ENCODE data around the gene IKZF2. TPM values are rescaled to one million over a fixed set of nuclear protein-coding genes. Genes with fewer than 3 reads are reported as not detected.

Gene IKZF2
- total and polyA plus RNA-seq, 2 donors (not counting 3 experiments of a cell fraction or from before 2014, with no cell fraction given): 0.08 to 0.46 TPM

DNA sequence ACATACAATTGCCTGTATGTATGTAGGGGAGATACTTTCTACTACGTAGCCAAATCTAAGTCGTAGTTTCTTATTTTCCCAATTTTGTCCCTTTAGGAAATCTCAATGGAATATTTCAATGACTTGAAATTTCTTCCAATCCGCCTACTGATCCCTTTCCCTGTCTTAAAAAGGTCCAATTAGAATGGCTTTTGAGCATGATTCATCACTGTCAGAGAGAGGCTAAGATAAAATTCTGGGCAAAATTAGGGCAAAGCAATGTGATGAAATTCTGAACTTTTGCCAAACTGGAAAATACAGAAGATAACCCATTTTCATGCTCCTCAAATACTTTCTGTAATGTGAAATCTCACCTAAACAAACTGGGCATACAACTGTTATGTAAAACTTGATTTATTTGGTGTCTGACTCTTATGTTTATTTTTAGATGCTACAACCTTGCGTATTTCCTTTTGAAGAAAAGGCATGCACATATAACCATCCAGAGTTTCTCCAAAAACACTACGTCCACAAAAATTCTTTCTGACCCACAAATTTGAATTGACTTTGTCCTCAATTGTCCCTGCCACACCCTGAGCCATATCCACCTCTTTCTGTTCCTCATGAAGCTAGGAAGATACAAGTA is 147.1 kb downstream of the IKZF2 start:
- no peak for DNase-seq (ENCODE audit: low read depth, low spot score)
- H3K4me2 ChIP-seq (ENCODE audit: insufficient read depth, low read length): no peak overlapping the region
- no peaks in the 10 kb centered on the region for H3K9me3 ChIP-seq (replicated peaks; ENCODE audit: control insufficient read depth, insufficient read depth, low read length)
- H3K27me3 ChIP-seq (ENCODE audit: control insufficient read depth in 2 of 2, insufficient read depth in 2 of 2, low read length in 2 of 2): no peaks in the 10 kb centered on the region
- intact Hi-C loops (cut with micrococcal nuclease) (no loop called here), dilution Hi-C loops (cut with MboI; ENCODE audit: extremely low pct_ligation_motif_present, low sequenced_read_pairs) (no loop called here)
- H3K4me3 ChIP-seq (replicated peaks in 1 of 3; ENCODE audit: insufficient read depth in 1 of 3, low read depth in 1 of 3, low read length in 3 of 3): no peak overlapping the region
- no peak overlapping the region for H3K9ac ChIP-seq (replicated peaks; ENCODE audit: extremely low read depth, insufficient read depth, low read length)
- no peaks in the 10 kb centered on the region for H3K4me1 ChIP-seq (ENCODE audit: control insufficient read depth, extremely low read depth, insufficient read depth, low read length)
- H3K36me3 ChIP-seq (ENCODE audit: control insufficient read depth in 2 of 2, extremely low read depth in 1 of 2, insufficient read depth in 2 of 2, low read length in 2 of 2): no peaks in the 10 kb centered on the region
- FAIRE-seq: no peak
- no peaks in the 10 kb centered on the region for H4K20me1 ChIP-seq (replicated peaks; ENCODE audit: control insufficient read depth, extremely low read depth, insufficient read depth, low read length)
- H3K27ac ChIP-seq (ENCODE audit: insufficient read depth, low read depth, low read length): no peak overlapping the region
- no peaks in the 10 kb centered on the region for H3K79me2 ChIP-seq (ENCODE audit: control insufficient read depth, insufficient read depth, low read length)
- no peak overlapping the region for H2AFZ ChIP-seq (ENCODE audit: low read depth, low read length)
- CTCF ChIA-PET: no interaction called here
- no TSS peak for BruUV-seq (replicated peaks)
- TF ChIP-seq JUN (IDR thresholded peaks at IDR 0.05; ENCODE audit: borderline replicate concordance, insufficient read depth, insufficient read length, low read depth) (no peak), GATA2 (IDR thresholded peaks at IDR 0.05; ENCODE audit: insufficient read depth, insufficient read length, low read depth, low read length) (no peak), POLR2A (IDR thresholded peaks at IDR 0.05; ENCODE audit: low read depth, low read length) (no peak), EZH2 (IDR thresholded peaks at IDR 0.05; ENCODE audit: borderline replicate concordance, low read depth, low read length, severe bottlenecking) (no peak), FOS (IDR thresholded peaks at IDR 0.05; ENCODE audit: borderline replicate concordance, insufficient read depth, low read length) (no peak), POLR2AphosphoS5 (IDR thresholded peaks at IDR 0.05; ENCODE audit: insufficient read depth, low read depth, low read length) (no peak), MYC (IDR thresholded peaks at IDR 0.05; ENCODE audit: low read depth, low read length) (no peak)
- TF ChIP-seq, protein P1, sequence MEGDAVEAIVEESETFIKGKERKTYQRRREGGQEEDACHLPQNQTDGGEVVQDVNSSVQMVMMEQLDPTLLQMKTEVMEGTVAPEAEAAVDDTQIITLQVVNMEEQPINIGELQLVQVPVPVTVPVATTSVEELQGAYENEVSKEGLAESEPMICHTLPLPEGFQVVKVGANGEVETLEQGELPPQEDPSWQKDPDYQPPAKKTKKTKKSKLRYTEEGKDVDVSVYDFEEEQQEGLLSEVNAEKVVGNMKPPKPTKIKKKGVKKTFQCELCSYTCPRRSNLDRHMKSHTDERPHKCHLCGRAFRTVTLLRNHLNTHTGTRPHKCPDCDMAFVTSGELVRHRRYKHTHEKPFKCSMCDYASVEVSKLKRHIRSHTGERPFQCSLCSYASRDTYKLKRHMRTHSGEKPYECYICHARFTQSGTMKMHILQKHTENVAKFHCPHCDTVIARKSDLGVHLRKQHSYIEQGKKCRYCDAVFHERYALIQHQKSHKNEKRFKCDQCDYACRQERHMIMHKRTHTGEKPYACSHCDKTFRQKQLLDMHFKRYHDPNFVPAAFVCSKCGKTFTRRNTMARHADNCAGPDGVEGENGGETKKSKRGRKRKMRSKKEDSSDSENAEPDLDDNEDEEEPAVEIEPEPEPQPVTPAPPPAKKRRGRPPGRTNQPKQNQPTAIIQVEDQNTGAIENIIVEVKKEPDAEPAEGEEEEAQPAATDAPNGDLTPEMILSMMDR (IDR thresholded peaks at IDR 0.05; ENCODE audit: extremely low read depth in 1 of 2, insufficient read depth in 1 of 2, low read depth in 1 of 2, low read length in 2 of 2): no peak
- TF ChIP-seq, protein P2, sequence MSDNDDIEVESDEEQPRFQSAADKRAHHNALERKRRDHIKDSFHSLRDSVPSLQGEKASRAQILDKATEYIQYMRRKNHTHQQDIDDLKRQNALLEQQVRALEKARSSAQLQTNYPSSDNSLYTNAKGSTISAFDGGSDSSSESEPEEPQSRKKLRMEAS (IDR thresholded peaks at IDR 0.05; ENCODE audit: insufficient read depth, insufficient read length): no peak
- no peaks in the 10 kb centered on the region for H3K9me1 ChIP-seq (replicated peaks; ENCODE audit: control insufficient read depth, extremely low read depth, insufficient read depth, low read length)
- POLR2A ChIA-PET: no interaction called here

All from endothelial cell of umbilical vein (primary cell).